ENCODE measurements around the gene SEC61B.

SEC61B gene

DNA sequence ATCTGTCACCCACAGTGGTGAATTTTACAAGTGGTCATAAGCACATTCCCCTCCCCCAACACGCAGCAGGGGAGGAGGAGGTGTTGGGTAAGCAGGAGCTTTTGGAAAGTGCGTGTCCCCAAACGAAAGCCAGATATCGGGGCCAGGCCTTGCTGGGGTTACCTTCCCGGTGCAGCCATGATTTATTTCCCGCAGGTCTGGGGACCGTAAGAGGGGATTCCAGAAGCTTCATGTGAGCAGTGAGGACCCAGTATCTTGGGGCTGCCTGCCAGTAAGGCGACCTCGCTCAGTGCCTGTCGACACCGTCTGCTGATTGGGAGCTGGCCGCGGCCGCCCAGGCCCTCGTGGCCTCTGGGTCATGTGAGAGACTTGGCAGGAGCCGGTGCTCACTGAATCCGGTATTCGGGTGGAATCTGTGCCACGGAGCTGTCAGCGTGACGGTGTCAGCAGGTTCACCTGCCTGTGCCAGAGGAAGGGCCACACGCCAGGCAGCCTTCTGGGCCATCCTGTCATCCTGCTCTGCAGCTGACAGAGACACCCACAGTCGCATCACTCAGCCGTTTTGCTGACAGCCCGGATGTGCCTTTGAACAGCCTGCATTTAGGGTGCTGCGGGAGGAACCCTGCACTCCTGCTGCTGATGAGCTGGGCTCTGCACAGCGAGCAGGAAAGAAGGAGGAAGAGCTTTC, 37.3 kb downstream of the SEC61B start:
- no peaks in the 10 kb centered on the region for H3K4me1 ChIP-seq (ENCODE audit: control insufficient read depth, insufficient read depth, low read length)
- no peaks in the 10 kb centered on the region for H3K9me3 ChIP-seq (ENCODE audit: control insufficient read depth, insufficient read depth, low read depth, low read length)
- no peaks in the 10 kb centered on the region for H3K36me3 ChIP-seq (ENCODE audit: control insufficient read depth in 2 of 2, insufficient read depth in 1 of 2, low read length in 2 of 2)
- no peak overlapping the region for H3K4me3 ChIP-seq (ENCODE audit: low read depth, low read length)
- ChIA-PET CTCF (interaction anchor here (0.7 to 1.9 kb wide), 4 partner anchors 10 to 688 kb away, joined by 3 to 8 read pairs (median 4); no protein-coding TSS in a partner anchor), POLR2A (no interaction called here)
- H3K27ac ChIP-seq (ENCODE audit: extremely low read depth, low read depth, low read length) = no peak overlapping the region
- TF ChIP-seq, protein P1, sequence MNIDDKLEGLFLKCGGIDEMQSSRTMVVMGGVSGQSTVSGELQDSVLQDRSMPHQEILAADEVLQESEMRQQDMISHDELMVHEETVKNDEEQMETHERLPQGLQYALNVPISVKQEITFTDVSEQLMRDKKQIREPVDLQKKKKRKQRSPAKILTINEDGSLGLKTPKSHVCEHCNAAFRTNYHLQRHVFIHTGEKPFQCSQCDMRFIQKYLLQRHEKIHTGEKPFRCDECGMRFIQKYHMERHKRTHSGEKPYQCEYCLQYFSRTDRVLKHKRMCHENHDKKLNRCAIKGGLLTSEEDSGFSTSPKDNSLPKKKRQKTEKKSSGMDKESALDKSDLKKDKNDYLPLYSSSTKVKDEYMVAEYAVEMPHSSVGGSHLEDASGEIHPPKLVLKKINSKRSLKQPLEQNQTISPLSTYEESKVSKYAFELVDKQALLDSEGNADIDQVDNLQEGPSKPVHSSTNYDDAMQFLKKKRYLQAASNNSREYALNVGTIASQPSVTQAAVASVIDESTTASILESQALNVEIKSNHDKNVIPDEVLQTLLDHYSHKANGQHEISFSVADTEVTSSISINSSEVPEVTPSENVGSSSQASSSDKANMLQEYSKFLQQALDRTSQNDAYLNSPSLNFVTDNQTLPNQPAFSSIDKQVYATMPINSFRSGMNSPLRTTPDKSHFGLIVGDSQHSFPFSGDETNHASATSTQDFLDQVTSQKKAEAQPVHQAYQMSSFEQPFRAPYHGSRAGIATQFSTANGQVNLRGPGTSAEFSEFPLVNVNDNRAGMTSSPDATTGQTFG (tag by site-specific recombination; IDR thresholded peaks at IDR 0.05; ENCODE audit: borderline replicate concordance) = no peak
- no peak for TF ChIP-seq ZNF677 (tag by site-specific recombination; IDR thresholded peaks at IDR 0.05)
- TF ChIP-seq, protein P2, sequence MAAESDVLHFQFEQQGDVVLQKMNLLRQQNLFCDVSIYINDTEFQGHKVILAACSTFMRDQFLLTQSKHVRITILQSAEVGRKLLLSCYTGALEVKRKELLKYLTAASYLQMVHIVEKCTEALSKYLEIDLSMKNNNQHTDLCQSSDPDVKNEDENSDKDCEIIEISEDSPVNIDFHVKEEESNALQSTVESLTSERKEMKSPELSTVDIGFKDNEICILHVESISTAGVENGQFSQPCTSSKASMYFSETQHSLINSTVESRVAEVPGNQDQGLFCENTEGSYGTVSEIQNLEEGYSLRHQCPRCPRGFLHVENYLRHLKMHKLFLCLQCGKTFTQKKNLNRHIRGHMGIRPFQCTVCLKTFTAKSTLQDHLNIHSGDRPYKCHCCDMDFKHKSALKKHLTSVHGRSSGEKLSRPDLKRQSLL (tag by site-specific recombination; IDR thresholded peaks at IDR 0.05) = no peak
- no peak for TF ChIP-seq SCRT1 (tag by site-specific recombination; IDR thresholded peaks at IDR 0.05; ENCODE audit: borderline replicate concordance)
- TF ChIP-seq ZNF639 (tag by site-specific recombination; IDR thresholded peaks at IDR 0.05) = no peak
- no peak for TF ChIP-seq ZSCAN30 (tag by site-specific recombination; IDR thresholded peaks at IDR 0.05)
- no peak for TF ChIP-seq ZBTB8A (tag by site-specific recombination; IDR thresholded peaks at IDR 0.05)
- TF ChIP-seq KLF16 (tag by site-specific recombination; IDR thresholded peaks at IDR 0.05) = no peak
- TF ChIP-seq ZXDB (tag by site-specific recombination; IDR thresholded peaks at IDR 0.05) = no peak
- no peak for TF ChIP-seq SP7 (tag by site-specific recombination; IDR thresholded peaks at IDR 0.05)
- TF ChIP-seq ZNF2 (tag by site-specific recombination; IDR thresholded peaks at IDR 0.05) = no peak
- TF ChIP-seq ZNF530 (tag by site-specific recombination; IDR thresholded peaks at IDR 0.05; ENCODE audit: low read depth) = no peak
- no peak for TF ChIP-seq ZNF501 (tag by site-specific recombination; IDR thresholded peaks at IDR 0.05)
- no peak for TF ChIP-seq ZNF747 (tag by site-specific recombination; IDR thresholded peaks at IDR 0.05)
- TF ChIP-seq, protein P3, sequence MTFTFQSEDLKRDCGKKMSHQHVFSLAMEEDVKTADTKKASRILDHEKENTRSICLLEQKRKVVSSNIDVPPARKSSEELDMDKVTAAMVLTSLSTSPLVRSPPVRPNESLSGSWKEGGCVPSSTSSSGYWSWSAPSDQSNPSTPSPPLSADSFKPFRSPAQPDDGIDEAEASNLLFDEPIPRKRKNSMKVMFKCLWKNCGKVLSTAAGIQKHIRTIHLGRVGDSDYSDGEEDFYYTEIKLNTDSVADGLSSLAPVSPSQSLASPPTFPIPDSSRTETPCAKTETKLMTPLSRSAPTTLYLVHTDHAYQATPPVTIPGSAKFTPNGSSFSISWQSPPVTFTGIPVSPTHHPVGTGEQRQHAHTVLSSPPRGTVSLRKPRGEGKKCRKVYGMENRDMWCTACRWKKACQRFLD (tag by site-specific recombination; IDR thresholded peaks at IDR 0.05) = no peak
- TF ChIP-seq ZNF580 (tag by site-specific recombination; IDR thresholded peaks at IDR 0.05) = no peak
- TF ChIP-seq BCL11A (tag by site-specific recombination; IDR thresholded peaks at IDR 0.05; ENCODE audit: low read depth) = no peak
- no peak for TF ChIP-seq ZBTB1 (tag by site-specific recombination; IDR thresholded peaks at IDR 0.05)
- TF ChIP-seq SCRT2 (tag by site-specific recombination; IDR thresholded peaks at IDR 0.05) = no peak
- TF ChIP-seq BCL11B (tag by site-specific recombination; IDR thresholded peaks at IDR 0.05; ENCODE audit: low read depth) = no peak
